Spleen (tissue), 11 donors: ENCODE results near the gene FGFR2. TPM values are rescaled to one million over a fixed set of nuclear protein-coding genes. Genes with fewer than 3 reads are reported as not detected.

Experiments used
- DNase-seq: peaks from one replicate; pipeline ENCODE4 v3.0.0-alpha.2; 2020
- H3K27ac ChIP-seq, 8 donors: fragments of 200-600 bp; sonication (generic) in 7 of 8; 1 replicate in 4 of 8; 2 replicates in 4 of 8; pipeline versions ENCODE4 v1.5.0 to v1.8.0; 2016 to 2021; ENCODE audit warnings: inconsistent platforms in 4 of 8, mild to moderate bottlenecking in 4 of 8, moderate library complexity in 1 of 8
- H3K27me3 ChIP-seq, 7 donors: fragments of 200-600 bp; sonication (generic) in 6 of 7; replicated peaks in 1 of 7; 1 replicate in 4 of 7; 2 replicates in 3 of 7; pipeline versions ENCODE4 v1.5.0 to v1.8.0; 2016 to 2021; ENCODE audit warnings: inconsistent platforms in 3 of 7, mild to moderate bottlenecking in 1 of 7
- H3K36me3 ChIP-seq, 6 donors: fragments of 200-600 bp; sonication (generic) in 5 of 6; 1 replicate in 4 of 6; 2 replicates in 2 of 6; pipeline versions ENCODE4 v1.5.0 to v1.8.0; 2016 to 2021; ENCODE audit warnings: inconsistent platforms in 2 of 6
- H3K4me1 ChIP-seq, 6 donors: fragments of 200-600 bp; sonication (generic) in 5 of 6; 1 replicate in 3 of 6; 2 replicates in 3 of 6; pipeline versions ENCODE4 v1.5.0 to v1.8.0; 2016 to 2021; ENCODE audit warnings: inconsistent platforms in 3 of 6
- H3K4me3 ChIP-seq, 8 donors: fragments of 200-600 bp; sonication (generic) in 7 of 8; 1 replicate in 4 of 8; 2 replicates in 4 of 8; pipeline versions ENCODE4 v1.5.0 to v1.8.0; 2016 to 2021; ENCODE audit warnings: inconsistent platforms in 4 of 8, mild to moderate bottlenecking in 4 of 8, moderate library complexity in 2 of 8
- H3K9me3 ChIP-seq, 8 donors: fragments of 200-600 bp; sonication (generic) in 7 of 8; 1 replicate in 4 of 8; 2 replicates in 4 of 8; pipeline versions ENCODE4 v1.5.0 to v1.8.0; 2016 to 2021; ENCODE audit warnings: inconsistent platforms in 4 of 8
- CTCF ChIP-seq, 11 experiments: fragments of 200-600 bp in 7 of 11; fragments of 450-650 bp in 4 of 11; sonication (generic) in 4 of 11; IDR thresholded peaks in 8 of 11; conservative IDR thresholded peaks in 3 of 11; 1 replicate in 7 of 11; 2 replicates in 4 of 11; pipeline versions ENCODE4 v1.4.0 to v1.8.0; 2016 to 2021; ENCODE audit warnings: antibody characterized with exemption in 11 of 11, inconsistent platforms in 4 of 11, mild to moderate bottlenecking in 1 of 11
- POLR2A ChIP-seq, 3 donors: fragments of 450-650 bp; IDR thresholded peaks; one replicate each; pipeline ENCODE4 v1.5.1; 2017; ENCODE audit warnings: antibody characterized with exemption in 3 of 3, mild to moderate bottlenecking in 1 of 3
- POLR2AphosphoS5 ChIP-seq, 3 donors: sonication (generic); formaldehyde crosslinking; IDR thresholded peaks; one replicate each; pipeline ENCODE4 v1.5.1; 2017; ENCODE audit warnings: antibody characterized with exemption in 3 of 3
- WGBS, 5 donors: extraction: QIAGEN DNeasy Blood & Tissue Kit in 3 of 5; methylation state at CpG; one replicate each; pipeline versions ENCODE4 v1.1.5 to v1.1.7; 2013 to 2018; 5-methylcytosine and 5-hydroxymethylcytosine counted together
- intact Hi-C: fragments of 100-400 bp; cut with DNase I; formaldehyde crosslinking; loops from one replicate; pipeline ENCODE4 v1.15.0; 2023; ENCODE audit warnings: low total_unique reads
- polyA plus RNA-seq, 3 donors: library from polyadenylated mRNA; stranded (reverse); fragments of 200-250 nt; gene quantifications; one replicate each; pipeline ENCODE4 v1.2.1, GENCODE V29; 2013
- total RNA-seq, 7 donors: library from RNA; depleted of rRNA in 3 of 7; stranded (reverse); fragments of >200 nt in 3 of 7; fragmentation: NEBNext Ultra II Directional in 4 of 7; extraction: Animal tissue kit (Norgen Biotek cat#: 25700) in 4 of 7; gene quantifications; one replicate each; pipeline versions ENCODE4 v1.1.0 to v1.2.1, GENCODE V29; 2016 to 2021
- donor health status: healthy with polysubstance abuse.
- donor health status: DM: no; HTN: no; CAD: no; lungs with moderate emphysema.
- donor health status: DM: no; HTN: no; CAD: no.
- donor health status: Bipolar disorder and iron deficiency.
- donor health status: healthy.
- donor health status: DM: no; HTN: no; CAD: no.
- donor health status: DM: yes; HTN: yes; CAD: no.

FGFR2 gene
- total and polyA plus RNA-seq, 10 donors = 0.24 to 1.8 (median 0.91) TPM

DNA sequence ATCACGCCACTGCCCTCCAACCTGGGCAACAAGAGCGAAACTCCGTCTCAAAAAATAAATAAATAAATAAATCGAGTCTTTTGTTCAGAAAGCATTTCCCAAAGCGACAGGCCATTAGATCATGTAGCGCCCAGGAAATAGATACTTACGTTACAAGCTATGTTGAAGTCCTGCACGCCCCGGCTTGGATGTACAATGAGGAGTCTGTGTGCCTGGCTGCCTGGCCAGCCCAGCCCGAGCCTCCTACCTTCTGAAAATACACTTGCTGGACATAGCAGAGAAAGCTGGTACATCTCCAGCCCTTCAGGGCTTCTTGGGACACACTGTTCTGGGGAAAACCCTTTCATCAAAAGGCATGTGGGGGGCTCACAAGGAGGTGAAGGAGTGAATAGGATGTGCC, 22.1 kb downstream of the FGFR2 start:
- no peak for TF ChIP-seq CTCF (IDR thresholded peaks at IDR 0.05 in 8 of 11, conservative IDR thresholded peaks at IDR 0.05 in 3 of 11)
- no peak for TF ChIP-seq POLR2AphosphoS5 (IDR thresholded peaks at IDR 0.05)
- TF ChIP-seq POLR2A (IDR thresholded peaks at IDR 0.05) = no peak
- Histone ChIP-seq H3K36me3 (no peaks in the 10 kb centered on the region), H3K9me3 (no peaks in the 10 kb centered on the region), H3K4me1 (peaks cover 0 to 12% (median 0%) of the 10 kb centered on the region in 6 donors), H3K27me3 (peaks cover 0 to 2% (median 0%) of the 10 kb centered on the region in 7 donors), H3K4me3 (no peak overlapping the region), H3K27ac (no peak overlapping the region)
- 92 to 96% (median 93%) methylated on average over 10 of the region's 10 CpGs for WGBS, 5 donors
- intact Hi-C loops = no loop called here
- no peak for DNase-seq

- peaks cover 0 to 2% (median 0%) of the 10 kb centered on the region in 7 donors for H3K27me3 ChIP-seq
- H3K36me3 ChIP-seq = no peaks in the 10 kb centered on the region
- WGBS, 5 donors = 80 to 93% (median 87%) methylated on average over 14 of the region's 14 CpGs
- no peak for DNase-seq
- H3K4me1 ChIP-seq = no peaks in the 10 kb centered on the region
- H3K4me3 ChIP-seq = no peak overlapping the region
- no peak overlapping the region for H3K27ac ChIP-seq
- intact Hi-C loops = no loop called here
- H3K9me3 ChIP-seq = no peaks in the 10 kb centered on the region
- TF ChIP-seq POLR2AphosphoS5 (IDR thresholded peaks at IDR 0.05) = no peak
- TF ChIP-seq POLR2A (IDR thresholded peaks at IDR 0.05) = no peak
- TF ChIP-seq CTCF (IDR thresholded peaks at IDR 0.05 in 8 of 11, conservative IDR thresholded peaks at IDR 0.05 in 3 of 11) = no peak
These were observed 23.6 kb downstream of the FGFR2 start for GRCh38 chr10:121574519-121575166.

GRCh38 chr10:121573538-121573941, 24.7 kb downstream of the FGFR2 start:
- Histone ChIP-seq H3K27ac (no peak overlapping the region), H3K36me3 (no peaks in the 10 kb centered on the region), H3K9me3 (no peaks in the 10 kb centered on the region), H3K27me3 (peaks cover 0 to 2% (median 0%) of the 10 kb centered on the region in 7 donors), H3K4me1 (no peaks in the 10 kb centered on the region), H3K4me3 (no peak overlapping the region)
- TF ChIP-seq CTCF (IDR thresholded peaks at IDR 0.05 in 8 of 11, conservative IDR thresholded peaks at IDR 0.05 in 3 of 11) = no peak
- no peak for TF ChIP-seq POLR2A (IDR thresholded peaks at IDR 0.05)
- DNase-seq = no peak
- intact Hi-C loops = no loop called here
- 75 to 83% (median 81%) methylated on average over 8 of the region's 8 CpGs for WGBS, 5 donors

GRCh38 chr10:121572859-121573537, 25.2 kb downstream of the FGFR2 start:
- WGBS, 5 donors = 76 to 79% (median 77%) methylated on average over 14 of the region's 14 CpGs

More at GRCh38 chr10:121572859-121573537, 25.2 kb downstream of the FGFR2 start:
- Histone ChIP-seq H3K4me3 (no peak overlapping the region), H3K9me3 (no peaks in the 10 kb centered on the region), H3K27ac (no peak overlapping the region), H3K4me1 (no peaks in the 10 kb centered on the region), H3K36me3 (no peaks in the 10 kb centered on the region), H3K27me3 (peaks cover 0 to 2% (median 0%) of the 10 kb centered on the region in 7 donors)
- intact Hi-C loops = no loop called here
- no peak for TF ChIP-seq POLR2A (IDR thresholded peaks at IDR 0.05)
- no peak for DNase-seq
